ENCODE measurements around the gene EIPR1.

The EIPR1 gene

DNA sequence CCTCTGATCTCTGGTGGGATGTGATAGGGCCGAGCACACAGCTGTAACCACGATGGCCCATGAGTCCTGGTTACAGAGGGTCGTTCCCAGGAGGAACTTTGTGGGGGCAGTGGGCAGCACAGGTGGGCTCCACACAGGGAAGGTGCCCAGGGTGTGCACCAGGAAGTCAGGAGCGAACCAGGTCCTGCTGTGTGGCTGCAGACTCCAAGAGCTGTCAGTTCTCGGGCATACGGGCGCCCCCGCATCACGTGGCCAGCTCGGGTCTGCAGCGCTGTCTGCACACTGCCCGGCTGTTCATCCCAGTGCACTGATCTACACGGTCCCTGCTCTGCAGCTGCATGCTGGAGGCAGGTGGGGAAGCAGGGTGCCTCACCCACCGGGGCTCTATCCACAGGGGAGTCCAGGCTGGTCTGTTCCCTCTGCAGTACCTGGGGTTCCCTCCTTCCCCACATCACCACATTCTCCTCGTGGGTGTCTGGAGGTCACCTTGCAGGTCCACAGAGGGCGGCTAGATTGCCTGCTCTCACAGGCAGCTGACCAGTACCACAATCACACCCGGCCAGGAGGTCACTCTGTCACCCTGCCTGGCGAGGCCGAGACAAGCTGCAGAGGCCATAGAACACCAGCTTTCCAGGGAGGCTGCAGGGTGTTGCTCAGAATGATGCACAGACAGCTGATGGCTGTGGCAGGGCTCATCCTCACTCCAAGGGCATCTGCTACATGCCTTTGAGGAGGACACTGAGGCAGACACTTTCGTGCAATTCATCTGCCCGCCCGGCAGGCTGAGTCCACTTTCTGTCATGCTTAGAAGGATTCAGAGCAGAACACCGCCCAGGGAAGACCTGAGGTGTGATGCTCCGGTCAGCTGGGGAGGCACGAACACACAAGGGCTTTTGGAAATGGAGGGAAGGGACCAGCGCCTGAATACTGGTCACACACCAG, 202.7 kb downstream of the EIPR1 start:
- no peak for DNase-seq (ENCODE audit: low read depth)

DNA sequence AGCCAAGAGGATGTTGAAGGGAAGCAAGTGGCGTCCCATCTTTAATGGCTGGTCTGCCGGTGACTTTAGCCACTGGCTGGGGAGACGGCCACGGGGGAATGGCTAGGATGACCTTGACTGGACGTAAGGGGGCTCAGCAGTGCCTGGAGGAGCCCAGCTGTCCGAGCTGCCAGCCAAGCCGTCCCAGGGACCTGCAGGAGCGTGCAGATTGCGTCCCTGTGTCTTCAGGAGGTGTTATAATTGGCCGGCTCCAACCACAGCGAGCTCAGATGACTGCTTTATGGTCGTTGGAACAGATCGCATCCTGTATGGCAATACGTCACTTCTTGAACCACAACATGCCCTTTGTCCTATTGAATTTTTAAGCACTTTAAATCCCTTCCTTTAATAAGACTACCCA, 204.6 kb downstream of the EIPR1 start:
- no peak for DNase-seq (ENCODE audit: low read depth)

DNA sequence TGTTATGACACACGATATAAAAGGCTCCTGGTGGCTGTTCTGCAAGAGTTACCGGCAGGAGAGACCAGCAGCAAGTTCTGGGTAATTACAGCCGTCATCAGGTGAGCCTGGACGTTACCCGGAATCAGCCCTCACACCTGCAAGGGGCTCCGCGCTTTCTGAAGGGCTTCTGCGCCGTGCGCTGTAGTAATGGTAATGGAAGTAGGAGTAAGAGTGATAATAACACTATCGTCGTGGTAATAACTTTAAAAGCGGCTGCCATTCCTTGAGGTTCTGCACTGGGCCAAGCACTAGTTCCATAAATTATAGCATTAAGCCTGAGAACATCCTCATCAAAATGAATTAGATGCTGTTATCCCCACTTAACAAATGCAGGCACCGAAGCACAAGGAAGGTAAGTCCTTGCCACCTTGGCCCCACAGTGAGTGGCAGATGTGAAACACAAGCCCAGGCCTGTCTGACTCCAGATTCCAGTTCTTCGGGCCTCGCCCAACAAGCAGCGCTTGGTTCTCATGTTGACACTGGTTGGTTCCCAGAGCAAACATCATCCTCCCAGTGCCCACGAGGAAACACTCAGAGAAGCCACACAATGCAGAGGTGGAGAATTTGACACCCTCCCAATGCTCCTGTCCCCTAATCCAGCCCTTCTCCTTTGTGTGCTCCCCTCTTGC, 205.2 kb downstream of the EIPR1 start:
- no peak for DNase-seq (ENCODE audit: low read depth)

GRCh38 chr2:3171564-3172264, 205.9 kb downstream of the EIPR1 start:
- DNase-seq (ENCODE audit: low read depth) = no peak

GRCh38 chr2:3170792-3171455, 206.7 kb downstream of the EIPR1 start:
- no peak for DNase-seq (ENCODE audit: low read depth)

DNA sequence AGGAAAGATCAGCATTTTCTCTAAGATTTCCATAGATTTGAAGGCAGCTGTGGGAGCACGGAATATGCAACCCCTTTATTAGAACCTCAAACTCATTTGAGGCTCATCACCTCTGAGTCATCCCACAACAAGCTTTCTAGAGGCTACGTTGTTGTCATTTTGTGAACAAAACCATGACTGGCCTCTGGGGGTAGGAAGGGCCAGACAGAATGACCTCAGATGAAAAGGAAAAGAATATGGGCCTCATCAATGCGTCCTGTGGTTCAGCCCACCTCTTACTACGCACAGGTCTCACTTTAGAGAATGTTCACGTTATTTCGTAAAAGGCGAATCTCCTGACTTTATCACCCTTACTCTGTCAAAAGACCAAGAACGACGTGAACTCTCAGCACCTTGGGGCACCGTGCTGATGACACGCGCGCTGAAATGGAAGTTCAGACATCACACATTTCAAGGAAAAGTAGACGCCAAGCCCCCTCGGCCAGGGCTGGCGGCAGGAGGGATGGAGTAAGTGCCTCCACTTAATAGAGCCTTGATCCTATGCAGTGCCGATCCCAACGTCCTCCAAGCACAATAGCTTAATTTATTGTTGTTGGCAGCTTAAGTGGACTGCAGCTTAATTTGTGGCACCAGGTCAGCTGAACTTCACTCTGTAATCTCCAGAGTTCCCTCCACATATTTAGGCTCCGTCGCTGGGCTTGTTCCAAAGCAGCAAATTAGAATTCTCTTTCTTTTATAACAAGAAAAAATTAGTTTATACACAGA, 208.3 kb downstream of the EIPR1 start:
- peak; percentile 40 for DNase-seq (ENCODE audit: low read depth)

GRCh38 chr2:3168230-3168891, 209.3 kb downstream of the EIPR1 start:
- DNase-seq (ENCODE audit: low read depth) = peak; percentile 43

DNA sequence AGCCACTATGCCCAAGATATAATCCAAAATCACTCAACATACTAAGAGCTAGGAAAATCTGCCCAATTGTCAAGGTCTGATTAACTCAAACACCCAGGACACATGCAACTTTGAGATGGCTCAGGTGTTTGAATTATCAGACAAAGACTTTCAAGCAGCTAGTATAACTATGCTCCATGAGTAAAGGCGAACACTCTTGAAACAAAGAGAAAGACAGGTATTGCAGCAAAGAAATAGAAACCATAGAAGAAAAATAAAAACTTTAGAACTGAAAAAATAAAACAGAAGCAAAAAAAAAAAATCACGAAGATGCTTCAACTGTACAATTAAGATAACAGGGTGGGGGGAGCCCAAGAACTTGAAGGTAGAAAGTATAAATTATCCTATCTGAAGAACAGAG, 214.2 kb downstream of the EIPR1 start:
- no peak for DNase-seq (ENCODE audit: low read depth)

- DNase-seq (ENCODE audit: low read depth) = no peak
Measured at GRCh38 chr2:3162442-3163077, 215.1 kb downstream of the EIPR1 start.

- DNase-seq (ENCODE audit: low read depth) = no peak
Measured at GRCh38 chr2:3160751-3161330, 216.8 kb downstream of the EIPR1 start.

GRCh38 chr2:3159782-3160545, 217.7 kb downstream of the EIPR1 start:
- no peak for DNase-seq (ENCODE audit: low read depth)

GRCh38 chr2:3154700-3155099, 222.9 kb downstream of the EIPR1 start:
- no peak for DNase-seq (ENCODE audit: low read depth)

DNA sequence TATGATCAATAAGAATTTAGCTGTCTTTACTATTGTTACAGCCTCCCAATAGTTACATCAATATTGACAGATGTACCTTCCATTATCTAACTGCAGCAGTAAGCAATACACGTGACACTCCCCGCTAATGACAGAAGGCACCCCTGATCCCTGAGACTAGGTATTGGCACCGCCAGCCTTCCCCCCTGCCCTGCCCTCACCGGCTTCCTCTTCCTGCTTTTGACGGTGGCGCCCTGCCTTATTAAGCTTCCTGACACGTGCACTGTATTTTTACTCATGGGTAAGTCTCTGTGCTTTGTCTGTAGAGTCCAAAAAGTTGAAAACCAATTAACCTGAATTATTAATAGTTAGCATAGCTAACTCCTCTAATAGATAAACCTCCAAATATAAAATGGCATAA, 223.5 kb downstream of the EIPR1 start:
- no peak for DNase-seq (ENCODE audit: low read depth)

- DNase-seq (ENCODE audit: low read depth) = no peak
Measured at GRCh38 chr2:3151153-3151918, 226.3 kb downstream of the EIPR1 start.

DNA sequence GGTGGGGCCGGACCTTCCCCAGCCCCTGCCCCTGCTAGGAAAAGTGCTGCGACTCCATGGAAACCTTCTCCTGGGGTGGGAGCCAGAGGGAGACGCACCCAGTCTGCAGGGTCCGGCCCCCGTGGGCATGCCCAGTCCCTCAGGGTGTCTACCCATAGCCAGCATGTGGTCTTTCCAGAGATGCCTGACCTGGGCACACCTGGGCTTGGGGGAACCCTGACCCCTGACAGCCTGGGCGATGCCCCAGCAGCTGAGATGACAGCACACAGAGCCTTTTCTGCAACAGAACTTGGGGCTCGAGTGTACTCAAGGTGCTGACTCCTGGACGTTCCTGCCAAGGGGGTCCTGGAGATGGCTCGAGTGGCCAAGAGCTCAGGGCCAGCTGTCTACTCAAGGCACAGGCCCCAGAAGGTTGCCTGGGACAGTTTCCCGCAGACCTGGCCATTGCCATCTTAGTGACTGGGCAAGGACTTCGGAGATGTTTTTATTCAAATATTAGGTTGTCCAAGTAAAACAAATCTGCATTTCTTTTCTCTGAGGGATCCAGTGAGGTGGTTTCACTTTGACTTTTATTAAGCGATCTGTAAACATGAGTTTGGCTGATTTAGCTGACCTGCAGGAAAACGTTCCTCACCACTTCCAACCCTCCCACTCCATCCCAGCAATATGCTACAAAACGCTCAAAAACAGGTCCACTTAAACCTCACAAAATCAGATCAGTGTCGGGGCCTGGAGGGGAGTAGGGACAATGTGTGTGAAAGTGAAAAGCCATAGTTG, 228.0 kb downstream of the EIPR1 start:
- DNase-seq (ENCODE audit: low read depth) = no peak

- DNase-seq (ENCODE audit: low read depth) = no peak
Measured at GRCh38 chr2:3148716-3149115, 228.9 kb downstream of the EIPR1 start.

DNA sequence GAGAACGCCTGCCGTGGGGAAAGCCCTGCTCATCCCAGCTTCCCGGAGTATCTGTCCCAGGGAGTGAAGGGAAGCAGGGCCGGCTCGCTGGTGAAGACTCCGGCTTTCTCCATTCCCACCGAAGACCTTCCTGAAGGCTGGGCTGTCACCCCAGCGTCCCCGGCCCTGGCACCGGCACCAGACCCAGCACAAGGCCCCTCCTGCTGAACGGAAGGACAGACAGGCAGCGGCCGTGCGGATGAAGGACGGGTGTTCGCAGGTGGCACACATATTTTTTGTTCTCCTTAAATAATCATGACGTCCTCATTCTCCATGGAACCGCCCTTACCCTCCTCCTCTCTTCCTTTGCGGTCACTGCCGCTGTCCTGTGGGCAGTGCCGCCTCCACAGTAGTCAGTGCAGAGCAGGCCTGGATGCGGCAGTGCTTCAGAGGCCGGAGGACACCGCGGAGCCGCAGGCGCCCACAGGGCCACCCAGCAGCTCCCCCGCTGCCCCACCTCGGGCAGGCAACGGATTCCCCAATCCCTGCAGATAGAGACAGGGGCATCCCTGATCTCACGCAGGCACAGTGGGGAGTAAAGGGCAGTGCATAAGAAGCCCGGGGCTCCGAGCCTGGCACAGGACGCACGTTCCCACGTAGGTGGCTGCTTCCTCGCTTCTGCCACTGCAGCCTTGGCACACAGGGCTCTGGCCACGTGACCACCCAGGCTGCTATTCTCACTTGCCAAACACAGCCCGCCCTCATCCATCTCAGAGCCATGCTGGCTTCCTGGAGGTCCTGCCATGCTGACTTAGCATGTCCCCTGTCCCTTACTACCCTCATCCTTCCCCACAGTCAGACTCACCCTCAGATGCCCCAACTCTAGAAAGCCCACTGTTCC, 229.7 kb downstream of the EIPR1 start:
- DNase-seq (ENCODE audit: low read depth) = no peak
